ENCODE data around the gene C2CD2. TPM values are rescaled to one million over a fixed set of nuclear protein-coding genes. Genes with fewer than 3 reads are reported as not detected.

The C2CD2 gene
- total RNA-seq, 1 experiment from 2014 or later, result 12.6 TPM

DNA sequence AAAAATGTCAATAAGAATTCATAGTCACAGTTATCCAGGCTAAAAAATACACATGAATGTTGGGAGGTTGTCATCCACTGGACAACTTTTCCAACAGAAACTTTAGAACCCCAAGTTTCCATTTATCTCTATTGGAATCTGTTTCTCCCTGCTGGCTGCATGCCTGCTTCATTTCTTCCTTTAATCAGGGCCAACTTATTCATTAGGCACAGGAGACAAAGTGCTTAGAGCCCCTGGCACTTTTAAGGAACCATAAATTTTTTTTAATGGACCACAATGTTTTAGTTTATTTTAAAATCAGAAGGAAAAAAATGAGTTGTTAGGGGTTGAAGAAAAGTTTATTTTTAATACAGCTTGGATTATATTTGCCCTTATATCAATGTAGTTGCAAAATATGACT is 26.7 kb upstream of the C2CD2 start:
- Histone ChIP-seq H3K4me1 (no peaks in the 10 kb centered on the region), H3K4me3 (ENCODE audit: low read depth, low read length) (no peak overlapping the region), H3K36me3 (ENCODE audit: control insufficient read depth, insufficient read depth, low read length) (no peaks in the 10 kb centered on the region), H3K9me3 (no peaks in the 10 kb centered on the region; the same call in 1 of the 2 replicates), H3K27me3 (replicated peaks; ENCODE audit: control insufficient read depth, insufficient read depth, low read length) (no peaks in the 10 kb centered on the region)
- Mint-ChIP-seq H3K36me3 (ENCODE audit: insufficient read depth, unreplicated experiment) (no peaks in the 10 kb centered on the region), H3K27ac (ENCODE audit: unreplicated experiment) (no peak overlapping the region), H3K4me1 (ENCODE audit: low read depth, unreplicated experiment) (no peaks in the 10 kb centered on the region), H3K4me3 (ENCODE audit: unreplicated experiment) (no peak overlapping the region), H3K9me3 (ENCODE audit: unreplicated experiment) (peaks cover 27% of the 10 kb centered on the region), H3K27me3 (ENCODE audit: insufficient read depth, unreplicated experiment) (peaks cover 3% of the 10 kb centered on the region)
- intact Hi-C loops (cut with micrococcal nuclease; ENCODE audit: unreplicated experiment), result no loop called here
- no TSS peak for BruUV-seq (replicated peaks)
- TF ChIP-seq, protein P1, sequence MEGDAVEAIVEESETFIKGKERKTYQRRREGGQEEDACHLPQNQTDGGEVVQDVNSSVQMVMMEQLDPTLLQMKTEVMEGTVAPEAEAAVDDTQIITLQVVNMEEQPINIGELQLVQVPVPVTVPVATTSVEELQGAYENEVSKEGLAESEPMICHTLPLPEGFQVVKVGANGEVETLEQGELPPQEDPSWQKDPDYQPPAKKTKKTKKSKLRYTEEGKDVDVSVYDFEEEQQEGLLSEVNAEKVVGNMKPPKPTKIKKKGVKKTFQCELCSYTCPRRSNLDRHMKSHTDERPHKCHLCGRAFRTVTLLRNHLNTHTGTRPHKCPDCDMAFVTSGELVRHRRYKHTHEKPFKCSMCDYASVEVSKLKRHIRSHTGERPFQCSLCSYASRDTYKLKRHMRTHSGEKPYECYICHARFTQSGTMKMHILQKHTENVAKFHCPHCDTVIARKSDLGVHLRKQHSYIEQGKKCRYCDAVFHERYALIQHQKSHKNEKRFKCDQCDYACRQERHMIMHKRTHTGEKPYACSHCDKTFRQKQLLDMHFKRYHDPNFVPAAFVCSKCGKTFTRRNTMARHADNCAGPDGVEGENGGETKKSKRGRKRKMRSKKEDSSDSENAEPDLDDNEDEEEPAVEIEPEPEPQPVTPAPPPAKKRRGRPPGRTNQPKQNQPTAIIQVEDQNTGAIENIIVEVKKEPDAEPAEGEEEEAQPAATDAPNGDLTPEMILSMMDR (IDR thresholded peaks at IDR 0.05; ENCODE audit: insufficient read depth in 1 of 2, low read depth in 1 of 2, low read length in 1 of 2, severe bottlenecking in 1 of 2, unreplicated experiment in 1 of 2), result no peak
- no peak for DNase-seq
- CTCF ChIA-PET, result no interaction called here
- POLR2A ChIA-PET, result no interaction called here

- ChIA-PET CTCF (no interaction called here), POLR2A (no interaction called here)
- H3K4me3 ChIP-seq (ENCODE audit: low read depth, low read length), result no peak overlapping the region
- H3K4me1 ChIP-seq, result no peaks in the 10 kb centered on the region
- BruUV-seq (replicated peaks), result no TSS peak
- peaks cover 27% of the 10 kb centered on the region for H3K9me3 Mint-ChIP-seq (ENCODE audit: unreplicated experiment)
- intact Hi-C loops (cut with micrococcal nuclease; ENCODE audit: unreplicated experiment), result no loop called here
- no peak overlapping the region for H3K4me3 Mint-ChIP-seq (ENCODE audit: unreplicated experiment)
- TF ChIP-seq, protein P1 (IDR thresholded peaks at IDR 0.05; ENCODE audit: insufficient read depth in 1 of 2, low read depth in 1 of 2, low read length in 1 of 2, severe bottlenecking in 1 of 2, unreplicated experiment in 1 of 2), result no peak
- H3K27ac Mint-ChIP-seq (ENCODE audit: unreplicated experiment), result no peak overlapping the region
- H3K27me3 Mint-ChIP-seq (ENCODE audit: insufficient read depth, unreplicated experiment), result peaks cover 3% of the 10 kb centered on the region
- no peaks in the 10 kb centered on the region for H3K36me3 Mint-ChIP-seq (ENCODE audit: insufficient read depth, unreplicated experiment)
- no peak for DNase-seq
- no peaks in the 10 kb centered on the region for H3K4me1 Mint-ChIP-seq (ENCODE audit: low read depth, unreplicated experiment)
- no peaks in the 10 kb centered on the region for H3K36me3 ChIP-seq (ENCODE audit: control insufficient read depth, insufficient read depth, low read length)
- no peaks in the 10 kb centered on the region; the same call in 1 of the 2 replicates for H3K9me3 ChIP-seq
- no peaks in the 10 kb centered on the region for H3K27me3 ChIP-seq (replicated peaks; ENCODE audit: control insufficient read depth, insufficient read depth, low read length)
Measured at GRCh38 chr21:41979751-41980369, 26.0 kb upstream of the C2CD2 start.

DNA sequence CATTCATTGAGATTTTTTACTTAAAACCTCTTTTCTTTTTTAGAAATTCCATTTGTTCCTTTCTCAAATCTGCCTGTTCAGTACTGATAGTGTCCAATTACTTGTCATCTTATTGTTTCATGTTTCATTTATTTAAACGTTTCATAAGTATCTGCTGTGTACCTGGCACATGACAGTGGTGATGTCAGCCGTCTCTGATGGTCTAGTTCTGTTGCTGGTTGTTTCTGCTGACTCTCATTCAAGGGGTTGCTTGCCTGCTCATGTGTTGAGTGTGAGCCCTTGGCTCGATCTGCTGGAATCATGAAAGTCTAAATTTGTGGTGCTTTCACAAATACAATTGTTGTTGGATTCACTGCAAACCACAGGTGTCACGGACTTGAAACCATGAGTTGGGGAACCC is 25.5 kb upstream of the C2CD2 start:
- Histone ChIP-seq H3K27me3 (replicated peaks; ENCODE audit: control insufficient read depth, insufficient read depth, low read length) (no peaks in the 10 kb centered on the region), H3K4me1 (no peaks in the 10 kb centered on the region), H3K36me3 (ENCODE audit: control insufficient read depth, insufficient read depth, low read length) (no peaks in the 10 kb centered on the region), H3K9me3 (no peaks in the 10 kb centered on the region; the same call in 1 of the 2 replicates), H3K4me3 (ENCODE audit: low read depth, low read length) (no peak overlapping the region)
- ChIA-PET CTCF (no interaction called here), POLR2A (no interaction called here)
- Mint-ChIP-seq H3K4me1 (ENCODE audit: low read depth, unreplicated experiment) (no peaks in the 10 kb centered on the region), H3K27ac (ENCODE audit: unreplicated experiment) (no peak overlapping the region), H3K36me3 (ENCODE audit: insufficient read depth, unreplicated experiment) (no peaks in the 10 kb centered on the region), H3K9me3 (ENCODE audit: unreplicated experiment) (peaks cover 27% of the 10 kb centered on the region), H3K4me3 (ENCODE audit: unreplicated experiment) (no peak overlapping the region), H3K27me3 (ENCODE audit: insufficient read depth, unreplicated experiment) (peaks cover 3% of the 10 kb centered on the region)
- DNase-seq, result no peak
- intact Hi-C loops (cut with micrococcal nuclease; ENCODE audit: unreplicated experiment), result no loop called here
- BruUV-seq (replicated peaks), result no TSS peak
- TF ChIP-seq, protein P1 (IDR thresholded peaks at IDR 0.05; ENCODE audit: insufficient read depth in 1 of 2, low read depth in 1 of 2, low read length in 1 of 2, severe bottlenecking in 1 of 2, unreplicated experiment in 1 of 2), result no peak

Data from Caco-2 (cell line).